ENCODE results near the gene DNAJC16.
"Not testable (repeated sequence)": the region's sequence is repeated elsewhere in the genome, so short reads cannot be mapped to it uniquely, and the experiment has no call there.

The DNAJC16 gene

GRCh38 chr1:15526490-15527339, at the start of gene DNAJC16:
Gene DNAJC16, plus strand, starts transcription at chr1:15526848. Its CDS starts 2,258 bp downstream, at chr1:15529106.
- DNase-seq: peak; percentile 93

GRCh38 chr1:15476927-15477326, 49.7 kb upstream of the DNAJC16 start:
- DNase-seq: no peak

GRCh38 chr1:15477646-15478212, 48.9 kb upstream of the DNAJC16 start:
- no peak for DNase-seq

- no peak for DNase-seq
Observed at GRCh38 chr1:15479654-15480347, 46.8 kb upstream of the DNAJC16 start.

DNA sequence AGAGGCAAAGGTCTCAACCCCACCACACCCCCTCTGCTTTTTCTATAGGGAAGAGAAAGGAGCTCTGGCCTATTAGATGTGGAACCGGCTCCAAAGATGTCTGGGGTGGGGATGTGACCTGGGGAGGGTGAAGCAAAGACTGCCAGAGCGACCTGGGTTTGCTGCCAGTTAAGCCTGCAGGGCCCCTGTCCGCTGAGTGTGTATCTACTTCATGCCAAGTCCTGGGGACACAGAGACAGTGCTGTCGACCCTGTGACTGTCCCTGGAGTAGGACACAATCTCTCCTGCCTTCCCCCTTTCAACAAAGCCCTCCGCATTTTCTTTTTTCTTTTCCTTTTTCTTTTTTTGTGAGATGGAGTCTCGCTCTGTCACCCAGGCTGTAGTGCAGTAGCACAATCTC, 44.2 kb upstream of the DNAJC16 start:
- not testable (repeated sequence) for DNase-seq

DNA sequence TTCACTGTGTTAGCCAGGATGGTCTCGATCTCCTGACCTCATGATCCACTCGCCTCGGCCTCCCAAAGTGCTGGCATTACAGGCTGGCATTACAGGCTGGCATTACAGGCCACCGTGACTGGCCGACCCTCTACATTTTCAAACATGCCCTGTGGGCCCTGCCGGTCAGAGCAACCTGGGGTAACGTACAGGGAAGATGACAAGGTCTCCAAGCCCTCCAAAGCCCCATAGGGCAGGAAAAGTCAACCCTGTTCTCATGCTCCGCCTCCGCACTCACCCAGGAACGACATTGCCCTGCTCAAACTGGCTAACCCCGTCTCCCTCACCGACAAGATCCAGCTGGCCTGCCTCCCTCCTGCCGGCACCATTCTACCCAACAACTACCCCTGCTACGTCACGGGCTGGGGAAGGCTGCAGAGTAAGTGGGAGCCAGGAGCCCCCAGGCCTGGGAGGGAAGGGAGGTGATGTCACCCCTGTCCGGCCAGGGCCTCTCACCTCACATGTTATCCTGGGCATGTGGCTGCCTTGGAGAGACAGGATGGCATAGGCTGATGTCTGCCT, 43.6 kb upstream of the DNAJC16 start:
- not testable (repeated sequence) for DNase-seq

DNA sequence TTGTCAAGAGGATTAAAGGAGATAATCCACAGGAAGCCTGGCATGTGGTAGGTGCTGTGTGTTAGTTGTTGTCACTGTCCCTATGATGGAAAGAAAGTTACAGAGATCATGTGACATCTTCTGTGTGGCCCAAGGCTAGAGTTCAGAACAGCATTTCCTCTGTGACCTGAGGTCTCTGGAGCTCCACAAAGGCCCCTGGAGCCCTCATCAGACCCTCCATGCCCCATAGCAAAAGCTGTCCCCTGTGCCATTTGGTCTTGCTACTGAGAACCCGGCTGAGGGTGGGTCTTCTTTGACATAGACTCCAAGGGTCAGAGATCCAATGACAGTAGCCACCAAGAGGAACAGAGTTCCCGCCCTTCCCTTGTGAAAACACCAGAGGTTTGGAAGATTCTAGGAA, 42.7 kb upstream of the DNAJC16 start:
- no peak for DNase-seq

GRCh38 chr1:15484443-15484842, 42.2 kb upstream of the DNAJC16 start:
- not testable (repeated sequence) for DNase-seq

DNA sequence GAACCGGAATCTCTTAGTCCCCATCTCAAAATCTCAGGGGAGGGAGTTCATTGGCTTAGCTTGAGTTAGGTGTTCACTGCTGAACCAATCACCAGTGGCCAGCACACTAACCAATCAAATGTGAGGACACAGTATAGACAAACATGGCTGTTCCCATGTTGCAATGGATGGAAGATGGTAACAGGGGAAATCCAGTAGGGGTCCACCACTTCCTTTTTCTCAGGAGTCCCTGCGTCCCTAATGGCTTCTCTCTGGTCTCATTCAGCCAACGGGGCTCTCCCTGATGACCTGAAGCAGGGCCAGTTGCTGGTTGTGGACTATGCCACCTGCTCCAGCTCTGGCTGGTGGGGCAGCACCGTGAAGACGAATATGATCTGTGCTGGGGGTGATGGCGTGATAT, 41.0 kb upstream of the DNAJC16 start:
- DNase-seq: no peak

DNA sequence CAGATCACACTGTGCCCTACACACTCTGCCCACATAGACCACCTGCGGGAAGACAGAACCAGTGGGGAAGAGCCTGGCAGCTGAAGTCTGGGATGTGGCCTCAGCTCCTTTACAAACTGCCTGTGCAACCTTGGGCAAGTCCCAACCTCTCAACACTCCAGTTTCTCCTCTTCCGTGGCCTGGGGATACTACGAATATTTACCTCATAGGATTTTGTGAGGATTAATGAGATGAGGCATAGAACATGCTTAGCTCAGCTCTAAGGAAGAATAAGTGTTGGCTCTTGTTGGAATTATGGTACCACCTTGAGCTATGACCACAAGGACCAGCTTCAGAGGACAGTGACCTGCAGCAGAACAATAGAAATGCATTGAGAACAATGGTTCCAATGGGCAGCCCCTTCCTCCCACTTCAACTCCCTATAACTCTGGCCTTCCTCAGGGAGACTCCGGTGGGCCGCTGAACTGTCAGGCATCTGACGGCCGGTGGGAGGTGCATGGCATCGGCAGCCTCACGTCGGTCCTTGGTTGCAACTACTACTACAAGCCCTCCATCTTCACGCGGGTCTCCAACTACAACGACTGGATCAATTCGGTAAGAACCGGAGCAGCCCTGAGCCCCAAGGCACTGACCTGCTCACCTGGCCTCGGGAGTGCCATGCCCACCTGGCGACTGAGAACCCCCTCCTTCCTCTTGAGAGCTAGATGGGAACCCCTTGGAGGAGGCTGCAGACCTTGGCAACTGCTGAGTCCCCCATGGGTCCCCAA, 39.6 kb upstream of the DNAJC16 start:
- not testable (repeated sequence) for DNase-seq

DNA sequence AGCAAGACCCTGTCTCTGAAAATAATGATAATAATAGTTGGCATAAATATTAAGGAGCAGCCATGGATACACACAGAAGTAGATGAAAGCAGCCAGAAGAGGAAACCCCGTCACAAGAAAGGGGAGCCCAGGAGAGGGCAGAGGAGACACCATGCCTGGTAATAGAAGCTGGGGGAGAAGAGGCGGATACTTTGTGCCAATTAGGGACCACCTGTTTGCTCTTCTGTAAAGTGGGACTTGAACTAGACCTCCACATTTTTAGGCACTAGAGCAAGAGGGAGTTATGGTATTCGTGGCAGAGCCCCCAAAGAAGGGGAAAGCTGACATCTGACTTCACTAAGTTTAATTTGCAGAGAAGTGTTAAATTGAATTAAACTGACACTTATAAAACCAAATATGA, 38.3 kb upstream of the DNAJC16 start:
- no peak for DNase-seq

- DNase-seq: peak; percentile 40
Observed at GRCh38 chr1:15489052-15489736, 37.5 kb upstream of the DNAJC16 start.

DNA sequence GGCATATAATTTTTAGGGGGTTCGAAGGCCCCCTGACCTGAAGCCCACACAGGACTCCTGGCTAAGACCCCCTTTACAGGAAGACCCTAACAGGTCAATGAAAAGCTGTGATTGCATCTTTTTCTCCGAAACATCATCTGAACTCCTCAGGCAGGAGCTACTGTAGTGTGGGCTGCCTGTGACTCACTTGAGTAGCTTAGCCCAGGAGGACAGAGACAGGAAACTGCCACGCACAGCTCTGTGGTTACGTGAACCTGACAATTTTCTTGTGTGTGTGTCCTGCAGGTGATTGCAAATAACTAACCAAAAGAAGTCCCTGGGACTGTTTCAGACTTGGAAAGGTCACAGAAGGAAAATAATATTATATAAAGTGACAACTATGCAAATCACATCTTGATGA, 35.6 kb upstream of the DNAJC16 start:
- not testable (repeated sequence) for DNase-seq

GRCh38 chr1:15492596-15492995, 34.1 kb upstream of the DNAJC16 start:
- DNase-seq: no peak

GRCh38 chr1:15493869-15494390, 32.7 kb upstream of the DNAJC16 start:
- no peak for DNase-seq

GRCh38 chr1:15500184-15501178, 26.2 kb upstream of the DNAJC16 start:
- no peak for DNase-seq

DNA sequence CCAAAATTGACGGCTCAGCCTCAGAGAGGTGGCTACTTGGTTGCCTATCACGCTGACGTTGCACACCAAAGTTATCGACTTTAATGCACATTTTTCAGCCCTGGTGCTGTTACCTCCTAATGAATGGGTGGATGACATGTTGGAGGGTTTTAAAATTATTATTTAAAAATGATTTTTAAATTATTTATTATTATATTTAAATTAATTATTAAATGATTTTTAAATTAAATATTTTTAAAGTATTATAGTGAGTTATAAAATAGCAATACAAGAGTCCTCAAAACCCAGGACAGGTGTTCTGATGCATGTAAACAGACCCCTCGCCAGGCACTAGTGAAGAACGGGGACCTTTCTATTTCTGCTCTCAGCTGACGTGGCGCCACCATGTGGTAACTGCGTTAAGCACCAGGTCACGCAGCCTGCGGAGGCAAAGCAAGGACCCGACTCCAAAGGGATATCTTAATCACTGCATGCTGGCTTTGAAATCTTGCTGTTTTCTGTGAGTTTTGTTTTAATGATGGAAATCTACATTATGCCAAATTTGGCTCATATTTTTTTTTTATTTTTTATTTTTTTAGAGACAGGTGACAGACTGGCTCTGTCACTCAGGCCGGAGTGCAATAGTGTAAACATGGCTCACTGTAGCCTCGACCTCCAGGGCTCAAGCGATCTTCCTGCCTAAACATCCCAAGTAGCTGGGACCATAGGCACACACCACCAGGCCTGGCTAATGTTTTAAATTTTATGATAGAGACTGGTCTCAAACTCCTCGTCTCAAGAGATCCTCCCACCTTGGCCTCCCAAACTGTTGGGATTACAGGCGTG, 25.2 kb upstream of the DNAJC16 start:
- no peak for DNase-seq

- no peak for DNase-seq
Observed at GRCh38 chr1:15504436-15504835, 22.2 kb upstream of the DNAJC16 start.

DNA sequence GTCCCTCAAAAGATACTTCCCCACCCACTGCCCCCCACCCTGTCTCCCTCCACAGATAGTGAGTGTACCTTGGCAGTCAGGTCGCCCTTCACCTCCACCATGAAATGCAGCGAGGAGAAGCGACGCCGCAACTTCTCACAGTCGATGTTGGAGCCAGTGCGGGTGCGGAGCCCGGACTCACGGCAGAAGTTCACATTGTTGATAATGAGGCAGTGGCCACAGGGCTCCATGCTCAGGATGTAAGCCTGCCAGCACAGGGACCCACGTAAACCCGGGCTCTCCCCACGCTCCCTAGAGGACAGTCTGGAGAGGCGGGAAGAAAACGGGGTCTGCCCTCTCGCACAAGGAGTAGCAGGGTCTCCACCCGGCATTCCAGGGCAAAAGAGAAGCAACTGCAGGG, 19.8 kb upstream of the DNAJC16 start:
- no peak for DNase-seq

- no peak for DNase-seq
Observed at GRCh38 chr1:15507278-15507677, 19.4 kb upstream of the DNAJC16 start.

All from NCI-H187 treated with DMSO at 0.1 percent for 48 hours (cell line).